ENCODE measurements around the gene PGM3.

DNA sequence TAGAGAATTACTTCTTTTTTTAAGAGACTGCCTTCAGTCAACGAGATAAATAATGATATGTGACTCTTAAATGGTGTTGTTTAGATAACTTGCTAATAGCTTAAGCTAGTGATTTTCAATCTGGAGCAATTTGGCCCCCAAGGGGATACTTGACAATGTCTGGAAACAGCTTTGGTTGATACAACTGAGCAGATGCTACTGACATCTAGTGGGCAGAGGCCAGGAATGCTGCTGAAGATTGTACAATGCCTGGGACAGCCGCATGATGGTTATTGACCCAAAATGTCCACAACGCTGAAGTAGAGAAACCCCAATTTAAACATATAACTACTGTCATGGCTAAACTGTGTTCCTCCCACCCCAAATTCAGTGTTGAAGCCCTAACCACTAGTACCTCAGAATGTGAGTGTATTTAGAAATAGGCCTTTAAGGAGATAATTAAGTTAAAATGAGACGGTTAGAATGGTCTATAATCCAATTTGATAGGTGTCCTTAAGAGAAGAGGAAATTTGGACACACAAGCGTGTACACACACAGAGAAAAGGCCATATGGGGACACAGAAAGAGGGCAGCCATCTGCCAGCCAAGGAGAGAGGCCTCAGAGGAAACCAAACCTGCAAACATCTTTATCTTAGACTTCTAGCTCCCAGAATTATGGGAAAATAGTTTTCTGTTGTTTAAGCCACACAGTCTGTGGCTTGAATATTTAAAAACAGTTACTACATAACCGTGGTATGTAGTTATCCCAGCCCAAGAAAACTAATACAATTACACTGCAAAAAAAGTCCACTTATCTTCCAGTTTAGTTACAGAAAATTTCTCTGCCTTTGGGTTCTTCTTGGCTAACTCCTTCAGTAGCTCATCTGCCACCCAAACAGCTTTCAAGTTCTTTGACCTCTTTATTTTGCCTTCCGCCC is 22.3 kb upstream of the PGM3 start:
- TF ChIP-seq ZNF274 (IDR thresholded peaks at IDR 0.05; ENCODE audit: low read depth, low read length) (no peak), SUZ12 (IDR thresholded peaks at IDR 0.05; ENCODE audit: extremely low read depth, insufficient read depth, insufficient read length) (no peak)

Measured in NT2/D1 (cell line).